HCT116 (cell line): Measurements from ENCODE around the gene MATN3. TPM values are rescaled to one million over a fixed set of nuclear protein-coding genes. Genes with fewer than 3 reads are reported as not detected.

Source experiments
- ATAC-seq: fragments of 200-7000 bp; cut with Tn5 transposase; 2 replicates; pipeline ENCODE4 v1.9.1; 2020; ENCODE audit warnings: mild to moderate bottlenecking, moderate library complexity
- BruUV-seq: library from RNA; stranded (reverse); fragments of 400-500 nt; replicated peaks from 2 replicates; lab custom pipeline; 2021; lab: Mats Ljungman, UMichigan
- CTCF ChIA-PET: fragments of 300-600 bp; sonication (Branson Sonifier 250); formaldehyde crosslinking; loops from one replicate; lab custom pipeline; 2021; ENCODE audit warnings: antibody characterized with exemption; lab: Charles Lee
- POLR2A ChIA-PET: fragments of 300-600, 350-600 bp; sonication (Branson Sonifier 250); formaldehyde crosslinking; loops from one replicate; lab custom pipeline; 2021; ENCODE audit warnings: antibody characterized with exemption; lab: Charles Lee
- RAD21 ChIA-PET, 2 experiments: fragments of 300-600 bp; sonication (Branson Sonifier 250); formaldehyde crosslinking; loops; one replicate each; lab custom pipeline; 2023; ENCODE audit warnings: low total read pairs in 2 of 2; ENCODE audit not compliant: uncharacterized antibody in 2 of 2, unreplicated experiment in 2 of 2, low non-redundant PET in 1 of 2; lab: Charles Lee
- DNase-seq: peaks from one replicate; pipeline ENCODE4 v3.0.0-alpha.2; 2010; ENCODE audit warnings: low read depth, low spot score
- H2AFZ ChIP-seq: fragments of 200-600 bp; shearing (Covaris generic), sonication (generic); 2 replicates; pipeline ENCODE4 v1.6.1; 2017; ENCODE audit warnings: low read depth, mixed run types, mixed read lengths, antibody characterized with exemption, low read length; ENCODE audit not compliant: poor library complexity, severe bottlenecking
- H3K27ac ChIP-seq: 2 replicates; pipeline ENCODE4 v1.5.1; 2012; ENCODE audit warnings: low read depth, low read length
- H3K27me3 ChIP-seq: fragments of 200-600 bp; sonication (generic); 2 replicates; pipeline ENCODE4 v1.6.1; 2016; ENCODE audit warnings: mixed run types, low read length, mixed read lengths; ENCODE audit not compliant: insufficient read depth
- H3K36me3 ChIP-seq, 2 experiments: fragments of 200-500 bp in 1 of 2; fragments of 200-600 bp in 1 of 2; sonication (Bioruptor generic) in 1 of 2; sonication (generic) in 1 of 2; 2 replicates each; pipeline versions ENCODE4 v1.5.1 to v1.6.1; 2014 to 2016; ENCODE audit warnings: low read length in 2 of 2, inconsistent platforms in 1 of 2, mixed read lengths in 1 of 2, mixed run types in 1 of 2; ENCODE audit not compliant: insufficient read depth in 2 of 2, control insufficient read depth in 1 of 2
- H3K4me1 ChIP-seq, 2 experiments: fragments of 200-600 bp in 1 of 2; sonication (generic) in 1 of 2; 2 replicates each; pipeline versions ENCODE4 v1.5.1 to v1.6.1; 2012 to 2017; ENCODE audit warnings: low read length in 2 of 2, inconsistent platforms in 1 of 2, mild to moderate bottlenecking in 1 of 2, mixed read lengths in 1 of 2, mixed run types in 1 of 2, moderate library complexity in 1 of 2; ENCODE audit not compliant: insufficient read depth in 2 of 2, control insufficient read depth in 1 of 2
- H3K4me2 ChIP-seq: fragments of 200-600 bp; sonication (generic); 2 replicates; pipeline ENCODE4 v1.6.1; 2017; ENCODE audit warnings: mixed run types, low read length, mixed read lengths
- H3K4me3 ChIP-seq, 2 experiments: fragments of 200-600 bp in 1 of 2; sonication (generic) in 1 of 2; replicated peaks in 1 of 2; 2 replicates each; pipeline ENCODE4 v1.5.1; 2011 to 2016; ENCODE audit warnings: low read length in 2 of 2, control low read depth in 1 of 2, low read depth in 1 of 2, mild to moderate bottlenecking in 1 of 2, mixed read lengths in 1 of 2, mixed run types in 1 of 2
- H3K79me2 ChIP-seq: fragments of 200-600 bp; sonication (generic); 2 replicates; pipeline ENCODE4 v1.6.1; 2017; ENCODE audit warnings: mild to moderate bottlenecking, mixed run types, low read length, moderate library complexity, mixed read lengths; ENCODE audit not compliant: insufficient read depth
- H3K9ac ChIP-seq: fragments of 200-600 bp; sonication (generic); 2 replicates; pipeline ENCODE4 v1.6.1; 2016; ENCODE audit warnings: low read length, mixed read lengths
- H3K9me2 ChIP-seq: fragments of 200-600 bp; sonication (generic), shearing (Covaris generic); 2 replicates; pipeline ENCODE4 v1.6.1; 2017; ENCODE audit warnings: mixed run types, mild to moderate bottlenecking, moderate library complexity; ENCODE audit not compliant: insufficient read depth
- H3K9me3 ChIP-seq, 2 experiments: fragments of 200-500 bp in 1 of 2; fragments of 200-600 bp in 1 of 2; sonication (Bioruptor generic) in 1 of 2; sonication (generic) in 1 of 2; 2 replicates each; pipeline ENCODE4 v1.6.1; 2014 to 2017; ENCODE audit warnings: low read length in 2 of 2, mixed read lengths in 2 of 2, inconsistent platforms in 1 of 2, low read depth in 1 of 2, mild to moderate bottlenecking in 1 of 2, mixed run types in 1 of 2, moderate library complexity in 1 of 2; ENCODE audit not compliant: control insufficient read depth in 1 of 2, insufficient read depth in 1 of 2
- H4K20me1 ChIP-seq: fragments of 200-600 bp; sonication (generic), shearing (Covaris generic); 2 replicates; pipeline ENCODE4 v1.6.1; 2017; ENCODE audit warnings: mixed run types, mild to moderate bottlenecking, moderate library complexity; ENCODE audit not compliant: insufficient read depth
- ATF3 ChIP-seq: IDR thresholded peaks from 2 replicates; pipeline ENCODE4 v1.6.1; 2012
- CEBPB ChIP-seq: IDR thresholded peaks from 2 replicates; pipeline ENCODE4 v1.6.1; 2012; ENCODE audit warnings: low read depth
- CTCF ChIP-seq, 3 experiments: fragments of 200-600 bp in 1 of 3; sonication (generic) in 1 of 3; IDR thresholded peaks in 2 of 3; conservative IDR thresholded peaks in 1 of 3; 2 replicates each; pipeline ENCODE4 v1.5.1; 2012 to 2017; ENCODE audit warnings: low read depth in 2 of 3, low read length in 2 of 3, antibody characterized with exemption in 1 of 3, borderline replicate concordance in 1 of 3, control low read depth in 1 of 3, mild to moderate bottlenecking in 1 of 3, mixed read lengths in 1 of 3, mixed run types in 1 of 3, moderate library complexity in 1 of 3; ENCODE audit not compliant: insufficient read depth in 1 of 3
- EGR1 ChIP-seq: IDR thresholded peaks from 2 replicates; pipeline ENCODE4 v1.6.1; 2012; ENCODE audit warnings: low read depth
- EZH2phosphoT487 ChIP-seq: fragments of 200-600 bp; IDR thresholded peaks from 2 replicates; pipeline ENCODE4 v1.6.1; 2018; ENCODE audit warnings: antibody characterized with exemption, borderline replicate concordance
- FOSL1 ChIP-seq: IDR thresholded peaks from 2 replicates; pipeline ENCODE4 v1.6.1; 2012; ENCODE audit warnings: low read depth
- POLR2A ChIP-seq: IDR thresholded peaks from 2 replicates; pipeline ENCODE4 v1.7.0; 2011; ENCODE audit warnings: borderline replicate concordance; ENCODE audit not compliant: insufficient read depth, insufficient read length; ENCODE audit errors: extremely low read depth
- RAD21 ChIP-seq: IDR thresholded peaks from 2 replicates; pipeline ENCODE4 v1.6.1; 2012; ENCODE audit warnings: low read depth, mild to moderate bottlenecking
- REST ChIP-seq: IDR thresholded peaks from 2 replicates; pipeline ENCODE4 v1.6.1; 2012; ENCODE audit warnings: low read depth
- SP1 ChIP-seq: IDR thresholded peaks from 2 replicates; pipeline ENCODE4 v1.6.1; 2012; ENCODE audit warnings: low read depth
- SRF ChIP-seq: IDR thresholded peaks from 2 replicates; pipeline ENCODE4 v1.6.1; 2012; ENCODE audit warnings: low read depth
- YY1 ChIP-seq: IDR thresholded peaks from 2 replicates; pipeline ENCODE4 v1.6.1; 2011; ENCODE audit warnings: low read length, low read depth, moderate library complexity, mild to moderate bottlenecking; ENCODE audit not compliant: insufficient replicate concordance; ENCODE audit errors: extremely low read depth
- ZBTB33 ChIP-seq: IDR thresholded peaks from 2 replicates; pipeline ENCODE4 v1.6.1; 2011; ENCODE audit warnings: mild to moderate bottlenecking, low read length, moderate library complexity; ENCODE audit not compliant: insufficient replicate concordance; ENCODE audit errors: extremely low read depth
- ZFX ChIP-seq: fragments of 450-650 bp; IDR thresholded peaks from 2 replicates; pipeline ENCODE4 v1.6.1; 2017
- ZNF274 ChIP-seq: fragments of 200-500 bp; sonication (Bioruptor generic); IDR thresholded peaks from 2 replicates; pipeline ENCODE4 v1.6.1; 2014; ENCODE audit warnings: mild to moderate bottlenecking, low read depth, low read length, inconsistent platforms
- intact Hi-C: fragments of 100-400 bp; cut with micrococcal nuclease; formaldehyde crosslinking; loops from 2 replicates; pipeline ENCODE4 v1.10.0; 2022
- total RNA-seq: library from RNA; stranded (reverse); gene quantifications from one replicate; pipeline ENCODE4 v1.2.1, GENCODE V29; 2021; ENCODE audit not compliant: unreplicated experiment

The MATN3 gene
- total RNA-seq, 1 experiment from 2014 or later = not detected

GRCh38 chr2:20044778-20045177 lies 32.3 kb upstream of the MATN3 start:
- H3K9ac ChIP-seq = no peak overlapping the region
- CTCF ChIA-PET = no interaction called here
- H3K27ac ChIP-seq = no peak overlapping the region
- no peaks in the 10 kb centered on the region for H3K9me2 ChIP-seq
- H2AFZ ChIP-seq = no peak overlapping the region
- POLR2A ChIA-PET = no interaction called here
- H3K36me3 ChIP-seq = peaks cover 5 to 8% of the 10 kb centered on the region in 2 experiments; a peak in 3 of 4 replicates
- H3K79me2 ChIP-seq = peaks cover 73% of the 10 kb centered on the region
- peaks cover under 1% of the 10 kb centered on the region in 2 experiments; a peak in 3 of 4 replicates for H3K4me1 ChIP-seq
- no peak overlapping the region for H3K4me2 ChIP-seq
- no peak for ATAC-seq
- RAD21 ChIA-PET = no interaction called here
- no peaks in the 10 kb centered on the region for H4K20me1 ChIP-seq
- H3K27me3 ChIP-seq = no peaks in the 10 kb centered on the region
- no peaks in the 10 kb centered on the region for H3K9me3 ChIP-seq
- intact Hi-C loops = no loop called here
- no peak for DNase-seq
- BruUV-seq = no TSS peak
- no peak overlapping the region for H3K4me3 ChIP-seq
- TF ChIP-seq ZFX = no peak
- no peak for TF ChIP-seq REST
- no peak for TF ChIP-seq ATF3
- TF ChIP-seq CEBPB = no peak
- no peak for TF ChIP-seq CTCF (IDR thresholded peaks at IDR 0.05 in 2 of 3, conservative IDR thresholded peaks at IDR 0.05 in 1 of 3; ENCODE audit: borderline replicate concordance in 1 of 3, insufficient read depth in 1 of 3, low read depth in 2 of 3, low read length in 2 of 3)
- no peak for TF ChIP-seq ZNF274
- no peak for TF ChIP-seq EGR1
- no peak for TF ChIP-seq EZH2phosphoT487
- no peak for TF ChIP-seq RAD21
- no peak for TF ChIP-seq FOSL1
- no peak for TF ChIP-seq SP1
- TF ChIP-seq POLR2A = no peak
- TF ChIP-seq YY1 = no peak
- no peak for TF ChIP-seq SRF
- no peak for TF ChIP-seq ZBTB33
